Thoracic aorta (tissue), 2 donors: ENCODE data around the gene CEP85L. TPM values are rescaled to one million over a fixed set of nuclear protein-coding genes. Genes with fewer than 3 reads are reported as not detected.

Source experiments
- ATAC-seq: fragments of 150-250 bp; one replicate; pipeline ENCODE4 v1.8.0; 2017; ENCODE audit warnings: low read depth; ENCODE audit not compliant: insufficient number of reproducible peaks, low FRiP score
- DNase-seq: peaks from one replicate; pipeline ENCODE4 v3.0.0-alpha.2; 2020; ENCODE audit warnings: low spot score
- H3K27ac ChIP-seq, 2 donors: fragments of 200-600 bp; sonication (generic); 1 replicate in 1 of 2; 2 replicates in 1 of 2; pipeline ENCODE4 v1.5.1; 2016; ENCODE audit warnings: mild to moderate bottlenecking in 2 of 2, moderate library complexity in 2 of 2
- H3K27me3 ChIP-seq: fragments of 200-600 bp; sonication (generic); replicated peaks from 2 replicates; pipeline ENCODE4 v1.6.0; 2016; ENCODE audit warnings: mild to moderate bottlenecking; ENCODE audit not compliant: insufficient read depth
- H3K36me3 ChIP-seq: fragments of 200-600 bp; sonication (generic); one replicate; pipeline ENCODE4 v1.5.1; 2016
- H3K4me1 ChIP-seq, 2 donors: fragments of 200-600 bp; sonication (generic); 1 replicate in 1 of 2; 2 replicates in 1 of 2; pipeline versions ENCODE4 v1.5.1 to v1.6.0; 2016; ENCODE audit warnings: low read depth in 2 of 2, mild to moderate bottlenecking in 1 of 2; ENCODE audit not compliant: control insufficient read depth in 1 of 2
- H3K4me3 ChIP-seq: fragments of 200-600 bp; sonication (generic); 2 replicates; pipeline ENCODE4 v1.5.1; 2016; ENCODE audit warnings: mild to moderate bottlenecking
- H3K9me3 ChIP-seq: fragments of 200-600 bp; sonication (generic); 2 replicates; pipeline ENCODE4 v1.5.1; 2016
- CTCF ChIP-seq: fragments of 200-600 bp; sonication (generic); IDR thresholded peaks from one replicate; pipeline ENCODE4 v1.5.1; 2019; ENCODE audit warnings: antibody characterized with exemption
- total RNA-seq, 2 donors: library from RNA; depleted of rRNA; stranded (reverse); fragments of >200 nt; gene quantifications; one replicate each; pipeline versions ENCODE4 v1.1.0 to v1.2.3, GENCODE V29; 2016

Gene CEP85L
- total RNA-seq, 2 donors from 2014 or later = 13.3 to 22.7 TPM

DNA sequence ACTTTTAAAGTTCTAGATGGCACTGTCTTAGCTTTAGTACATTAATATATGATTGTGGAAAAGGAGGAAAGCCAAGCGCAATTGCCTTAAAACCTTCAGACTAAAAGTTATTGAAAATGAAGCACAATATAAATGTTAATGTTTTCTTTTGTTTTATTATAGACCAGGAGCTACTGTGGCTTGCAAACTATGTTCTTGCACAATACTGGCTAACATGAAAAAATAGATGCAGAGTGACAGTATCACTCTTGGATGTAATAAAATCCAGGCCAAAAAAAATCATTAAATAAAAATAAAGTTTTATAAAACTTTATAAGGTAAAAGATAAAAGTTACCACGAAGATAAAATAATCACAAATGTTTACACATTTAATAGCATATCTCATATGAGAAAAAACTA, 121.6 kb downstream of the CEP85L start:
- no peak overlapping the region for H3K27ac ChIP-seq
- no peaks in the 10 kb centered on the region for H3K9me3 ChIP-seq
- H3K27me3 ChIP-seq = no peaks in the 10 kb centered on the region
- peaks cover 17 to 36% of the 10 kb centered on the region in 2 donors for H3K4me1 ChIP-seq
- H3K36me3 ChIP-seq = no peaks in the 10 kb centered on the region
- TF ChIP-seq CTCF = no peak
- no peak for DNase-seq
- no peak overlapping the region for H3K4me3 ChIP-seq
- no peak for ATAC-seq

DNA sequence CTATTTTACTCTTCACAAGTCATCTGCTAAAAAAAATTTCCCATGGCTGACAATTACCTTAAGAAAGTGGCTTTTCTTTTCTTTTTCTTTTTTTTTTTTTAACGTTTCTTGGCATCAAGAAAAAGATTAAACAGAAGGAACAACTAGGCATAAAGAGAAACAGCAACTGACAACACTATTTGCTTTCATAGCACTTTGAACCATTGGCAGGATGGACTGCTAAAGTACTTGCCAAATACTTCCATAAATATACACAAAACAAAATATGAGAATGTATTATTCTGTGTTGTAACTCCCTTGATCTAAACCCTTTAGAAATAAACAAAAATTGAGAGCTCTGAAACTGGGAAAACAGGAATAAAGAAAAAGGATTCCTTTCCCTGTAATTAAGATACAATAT, 123.3 kb downstream of the CEP85L start:
- H3K4me1 ChIP-seq = peaks cover 17 to 36% of the 10 kb centered on the region in 2 donors
- H3K9me3 ChIP-seq = no peaks in the 10 kb centered on the region
- H3K36me3 ChIP-seq = no peaks in the 10 kb centered on the region
- H3K4me3 ChIP-seq = no peak overlapping the region
- H3K27me3 ChIP-seq = no peaks in the 10 kb centered on the region
- no peak for TF ChIP-seq CTCF
- no peak for DNase-seq
- peak overlapping the region; percentile 4 to 25 for H3K27ac ChIP-seq
- ATAC-seq = no peak

GRCh38 chr6:118525913-118526780, 125.2 kb downstream of the CEP85L start:
- TF ChIP-seq CTCF = no peak
- Histone ChIP-seq H3K9me3 (no peaks in the 10 kb centered on the region), H3K36me3 (no peaks in the 10 kb centered on the region), H3K27me3 (no peaks in the 10 kb centered on the region), H3K27ac (no peak overlapping the region), H3K4me3 (no peak overlapping the region), H3K4me1 (peaks cover 17 to 36% of the 10 kb centered on the region in 2 donors)
- ATAC-seq (no peak), DNase-seq (no peak)

- ATAC-seq (no peak), DNase-seq (no peak)
- Histone ChIP-seq H3K27ac (no peak overlapping the region), H3K4me1 (peaks cover 16 to 28% of the 10 kb centered on the region in 2 donors), H3K27me3 (no peaks in the 10 kb centered on the region), H3K9me3 (no peaks in the 10 kb centered on the region), H3K36me3 (no peaks in the 10 kb centered on the region), H3K4me3 (no peak overlapping the region)
- TF ChIP-seq CTCF = no peak
These were observed 126.7 kb downstream of the CEP85L start for GRCh38 chr6:118524686-118525085.

DNA sequence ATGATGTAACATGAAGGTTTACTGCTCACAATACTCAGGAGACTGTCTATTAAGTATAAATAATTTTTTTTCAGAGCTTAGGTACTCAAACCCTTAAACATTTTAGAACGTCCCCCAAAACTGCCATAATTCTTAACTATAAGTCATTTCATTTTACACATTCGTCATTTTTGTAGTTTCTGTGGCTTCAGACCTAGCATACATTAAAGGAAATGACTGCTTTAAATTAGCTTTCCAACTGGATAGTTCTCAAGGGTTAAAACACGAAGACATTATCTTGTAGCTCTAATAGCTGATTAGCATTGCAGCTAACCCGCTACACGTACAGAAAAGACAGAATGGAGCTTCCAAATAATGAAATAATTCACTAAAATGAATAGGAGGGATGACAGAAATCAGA, 128.2 kb downstream of the CEP85L start:
- Histone ChIP-seq H3K4me1 (peaks cover 5 to 14% of the 10 kb centered on the region in 2 donors), H3K27me3 (no peaks in the 10 kb centered on the region), H3K4me3 (no peak overlapping the region), H3K36me3 (no peaks in the 10 kb centered on the region), H3K9me3 (no peaks in the 10 kb centered on the region), H3K27ac (no peak overlapping the region)
- DNase-seq (no peak), ATAC-seq (no peak)
- TF ChIP-seq CTCF = no peak
